ENCODE data around the gene TRIM46.

DNA sequence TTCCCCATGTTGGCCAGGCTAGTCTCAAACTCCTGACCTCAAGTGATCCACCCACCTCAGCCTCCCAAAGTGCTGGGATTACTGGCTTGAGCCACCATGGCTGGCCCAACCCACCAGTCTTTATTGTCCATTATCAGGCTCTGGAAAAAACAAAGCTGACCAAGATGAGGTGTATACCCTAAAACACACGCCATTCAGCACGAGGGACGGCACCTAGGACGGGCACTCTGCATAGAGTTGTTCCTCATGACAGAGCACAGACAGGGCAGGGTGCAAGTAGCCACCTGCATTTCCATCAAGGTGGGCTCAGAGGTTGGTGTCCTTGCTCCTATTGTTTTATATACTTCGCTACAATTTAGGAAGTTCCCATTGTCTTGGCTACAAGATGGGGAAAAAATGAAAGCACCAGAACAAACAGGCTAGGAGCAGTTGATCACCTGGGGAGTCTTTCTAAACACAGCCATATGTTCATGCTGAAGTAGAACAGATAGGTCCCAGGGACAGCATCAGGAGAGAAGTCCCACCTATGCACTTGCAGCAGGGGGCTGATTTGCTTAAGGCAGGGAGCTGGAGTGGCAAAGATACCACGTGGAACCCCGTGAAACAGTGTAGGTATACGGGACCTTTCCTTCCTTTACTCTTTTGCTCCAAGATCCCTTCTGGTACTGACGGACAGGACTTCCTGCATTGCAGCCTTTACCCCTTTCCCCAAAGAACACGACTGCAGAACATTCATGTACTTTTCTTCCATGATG, 5.0 kb upstream of the TRIM46 start:
- TF ChIP-seq, protein P1, sequence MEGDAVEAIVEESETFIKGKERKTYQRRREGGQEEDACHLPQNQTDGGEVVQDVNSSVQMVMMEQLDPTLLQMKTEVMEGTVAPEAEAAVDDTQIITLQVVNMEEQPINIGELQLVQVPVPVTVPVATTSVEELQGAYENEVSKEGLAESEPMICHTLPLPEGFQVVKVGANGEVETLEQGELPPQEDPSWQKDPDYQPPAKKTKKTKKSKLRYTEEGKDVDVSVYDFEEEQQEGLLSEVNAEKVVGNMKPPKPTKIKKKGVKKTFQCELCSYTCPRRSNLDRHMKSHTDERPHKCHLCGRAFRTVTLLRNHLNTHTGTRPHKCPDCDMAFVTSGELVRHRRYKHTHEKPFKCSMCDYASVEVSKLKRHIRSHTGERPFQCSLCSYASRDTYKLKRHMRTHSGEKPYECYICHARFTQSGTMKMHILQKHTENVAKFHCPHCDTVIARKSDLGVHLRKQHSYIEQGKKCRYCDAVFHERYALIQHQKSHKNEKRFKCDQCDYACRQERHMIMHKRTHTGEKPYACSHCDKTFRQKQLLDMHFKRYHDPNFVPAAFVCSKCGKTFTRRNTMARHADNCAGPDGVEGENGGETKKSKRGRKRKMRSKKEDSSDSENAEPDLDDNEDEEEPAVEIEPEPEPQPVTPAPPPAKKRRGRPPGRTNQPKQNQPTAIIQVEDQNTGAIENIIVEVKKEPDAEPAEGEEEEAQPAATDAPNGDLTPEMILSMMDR (IDR thresholded peaks at IDR 0.05 in 2 of 3, conservative IDR thresholded peaks at IDR 0.05 in 1 of 3; ENCODE audit: borderline replicate concordance in 1 of 3, insufficient read depth in 1 of 3, low read depth in 2 of 3, low read length in 2 of 3): no peak
- no peak for TF ChIP-seq EZH2 (IDR thresholded peaks at IDR 0.05)
- no peak for TF ChIP-seq YY1 (IDR thresholded peaks at IDR 0.05; ENCODE audit: extremely low read depth, insufficient replicate concordance, low read depth, low read length)
- TF ChIP-seq POLR2A (IDR thresholded peaks at IDR 0.05; ENCODE audit: borderline replicate concordance, extremely low read depth, insufficient read depth, insufficient read length): no peak
